GM12872 (cell line): ENCODE data around the gene PCBP2.

Experiments
- TF ChIP-seq, protein P1 (sequence below): IDR thresholded peaks from 3 replicates; pipeline ENCODE4 v1.5.1; 2011; ENCODE audit warnings: low read depth, mild to moderate bottlenecking, low read length, moderate library complexity; ENCODE audit not compliant: insufficient read depth

Gene PCBP2

DNA sequence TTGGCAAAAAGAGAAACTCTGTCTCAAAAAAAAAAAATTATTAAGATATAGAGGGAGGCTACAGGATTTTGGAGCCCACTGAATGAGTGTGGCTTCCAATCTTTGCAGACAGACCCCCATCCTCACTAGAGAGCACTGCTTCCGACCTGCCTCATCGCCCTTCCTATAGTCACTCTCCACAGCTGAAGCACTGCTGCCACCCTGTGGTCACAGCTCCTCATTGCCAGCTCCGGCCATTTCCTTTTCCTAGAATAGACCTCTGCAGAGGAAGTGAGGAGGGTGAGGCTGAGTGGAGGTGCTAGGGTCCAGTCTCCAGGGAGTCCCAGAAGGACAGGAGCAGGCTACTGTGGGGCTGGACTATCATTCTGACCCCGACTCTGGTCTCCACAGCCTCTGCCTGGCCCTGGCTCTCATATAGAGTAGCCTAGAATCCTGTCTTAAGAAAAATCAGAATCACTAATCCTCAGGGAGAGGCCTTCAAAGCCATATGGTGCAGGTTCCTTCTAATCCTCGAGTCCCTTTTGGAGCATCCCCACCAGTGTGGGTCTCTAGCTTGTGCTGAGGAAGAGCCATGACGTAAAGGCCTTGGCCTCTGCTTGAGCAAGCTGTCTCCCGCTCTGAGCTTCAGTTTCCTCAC lies 56.8 kb downstream of the PCBP2 start:
- TF ChIP-seq, protein P1, sequence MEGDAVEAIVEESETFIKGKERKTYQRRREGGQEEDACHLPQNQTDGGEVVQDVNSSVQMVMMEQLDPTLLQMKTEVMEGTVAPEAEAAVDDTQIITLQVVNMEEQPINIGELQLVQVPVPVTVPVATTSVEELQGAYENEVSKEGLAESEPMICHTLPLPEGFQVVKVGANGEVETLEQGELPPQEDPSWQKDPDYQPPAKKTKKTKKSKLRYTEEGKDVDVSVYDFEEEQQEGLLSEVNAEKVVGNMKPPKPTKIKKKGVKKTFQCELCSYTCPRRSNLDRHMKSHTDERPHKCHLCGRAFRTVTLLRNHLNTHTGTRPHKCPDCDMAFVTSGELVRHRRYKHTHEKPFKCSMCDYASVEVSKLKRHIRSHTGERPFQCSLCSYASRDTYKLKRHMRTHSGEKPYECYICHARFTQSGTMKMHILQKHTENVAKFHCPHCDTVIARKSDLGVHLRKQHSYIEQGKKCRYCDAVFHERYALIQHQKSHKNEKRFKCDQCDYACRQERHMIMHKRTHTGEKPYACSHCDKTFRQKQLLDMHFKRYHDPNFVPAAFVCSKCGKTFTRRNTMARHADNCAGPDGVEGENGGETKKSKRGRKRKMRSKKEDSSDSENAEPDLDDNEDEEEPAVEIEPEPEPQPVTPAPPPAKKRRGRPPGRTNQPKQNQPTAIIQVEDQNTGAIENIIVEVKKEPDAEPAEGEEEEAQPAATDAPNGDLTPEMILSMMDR = peak; percentile 94

DNA sequence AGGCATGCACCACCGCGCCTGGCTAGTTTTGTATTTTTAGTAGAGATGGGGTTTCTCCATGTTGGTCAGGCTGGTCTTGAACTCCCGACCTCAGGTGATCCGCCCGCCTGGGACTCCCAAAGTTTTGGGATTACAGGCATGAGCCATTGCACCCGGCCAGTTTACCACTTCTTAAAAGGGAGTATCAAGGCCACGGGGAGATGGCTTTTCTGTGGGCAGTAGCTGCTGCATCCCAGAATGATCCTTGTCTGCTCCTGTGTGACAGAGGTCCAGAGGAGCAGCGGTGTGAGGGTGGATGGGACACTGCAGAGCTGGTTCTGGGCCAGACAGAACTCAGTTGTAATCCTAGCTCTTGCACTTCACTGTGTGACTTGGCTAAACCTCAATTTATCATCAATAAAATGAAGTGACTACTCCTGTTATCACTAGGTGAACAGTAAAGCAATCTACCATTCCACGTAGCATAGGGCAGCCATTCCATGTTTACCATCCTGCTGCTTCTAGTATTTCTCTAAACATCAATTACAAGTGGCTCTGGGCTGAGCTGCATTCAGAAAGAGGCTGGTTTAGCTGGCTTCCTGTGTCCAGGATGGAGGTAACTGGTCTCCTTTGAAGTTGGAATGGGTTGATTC lies 58.4 kb downstream of the PCBP2 start:
- TF ChIP-seq, protein P1 = no peak

DNA sequence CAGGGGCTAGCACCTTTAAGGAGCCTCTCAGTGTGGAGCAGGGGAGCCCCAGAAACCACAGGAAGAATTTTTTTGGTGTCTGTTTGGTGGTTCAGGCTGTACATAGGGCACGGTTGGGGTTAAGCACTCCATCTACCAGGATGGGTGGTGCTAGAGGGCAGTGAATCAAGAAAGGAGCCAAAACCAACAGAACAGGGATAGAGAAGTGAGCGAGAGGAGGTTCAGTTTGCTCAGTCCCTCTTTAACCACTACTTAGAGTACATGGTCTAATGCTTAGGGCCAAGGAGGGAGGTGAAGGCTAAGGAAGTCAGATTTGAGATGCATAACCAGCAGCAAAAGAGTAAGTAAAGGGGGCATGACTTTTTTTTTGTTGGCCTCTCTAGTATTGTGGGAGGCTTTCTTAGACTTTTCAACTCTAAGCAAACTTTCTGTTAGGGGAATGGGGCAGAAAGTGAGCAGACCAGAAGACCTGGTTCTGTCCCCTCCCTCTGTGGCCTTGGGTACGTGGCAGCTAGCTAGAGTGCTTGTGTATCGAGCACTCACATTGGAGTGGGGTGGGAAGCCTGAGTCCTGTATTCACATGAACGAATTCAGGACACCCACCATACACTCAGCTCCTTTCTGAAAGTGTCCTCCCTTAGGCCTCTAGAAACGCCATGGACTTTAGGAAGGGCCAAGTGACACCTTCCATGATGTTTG lies 62.0 kb downstream of the PCBP2 start:
- TF ChIP-seq, protein P1 = no peak

DNA sequence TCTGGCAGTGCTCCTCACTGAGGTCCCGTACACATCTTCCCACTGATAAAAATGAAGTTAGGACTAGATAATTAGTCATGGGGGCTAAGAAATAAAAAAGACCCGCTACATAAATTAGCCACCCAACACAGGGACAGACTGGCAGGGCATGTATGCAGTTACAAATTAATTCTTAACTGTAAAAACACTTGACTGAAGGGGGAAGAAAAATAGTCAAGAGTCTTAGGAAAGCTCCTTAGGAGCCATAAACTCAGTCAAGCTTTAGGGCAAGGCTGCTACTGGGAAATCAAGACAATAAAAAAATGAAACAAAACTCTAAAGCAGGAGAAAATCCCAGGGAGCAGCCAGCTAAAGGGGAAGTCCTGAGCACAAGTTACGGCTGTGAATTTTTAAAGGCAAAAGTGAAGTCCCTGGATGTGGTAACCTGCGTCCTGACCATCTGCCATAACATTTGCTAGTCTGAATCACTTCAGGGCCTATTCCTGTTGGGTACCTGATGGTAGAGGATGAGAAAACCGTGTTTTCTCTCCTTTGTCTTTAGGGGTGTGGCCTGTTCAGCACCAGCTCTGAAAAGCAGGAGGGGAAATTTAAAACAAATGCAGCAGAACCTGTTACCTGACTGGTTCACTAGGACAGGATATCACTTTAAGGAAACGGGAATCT lies 62.9 kb downstream of the PCBP2 start:
- TF ChIP-seq, protein P1 = no peak

DNA sequence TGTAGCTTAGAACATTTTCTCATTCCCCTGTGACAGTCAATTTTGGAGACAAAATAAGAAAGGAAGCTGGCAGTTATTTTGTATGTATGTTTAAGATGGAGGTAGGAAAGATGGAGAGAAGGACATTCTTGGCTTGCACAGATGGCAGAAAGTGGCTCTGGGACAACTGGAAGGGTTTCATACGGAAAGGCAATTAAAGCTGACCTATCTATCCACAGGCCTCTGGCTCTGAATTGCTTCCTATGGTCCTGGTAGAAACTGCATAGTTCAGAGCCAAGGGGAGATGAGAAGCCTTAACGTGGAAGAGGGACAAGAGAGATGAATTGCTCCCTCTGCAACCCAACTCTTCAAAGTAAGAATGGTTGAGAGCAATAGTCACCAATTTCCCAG lies 63.4 kb downstream of the PCBP2 start:
- TF ChIP-seq, protein P1 = no peak

DNA sequence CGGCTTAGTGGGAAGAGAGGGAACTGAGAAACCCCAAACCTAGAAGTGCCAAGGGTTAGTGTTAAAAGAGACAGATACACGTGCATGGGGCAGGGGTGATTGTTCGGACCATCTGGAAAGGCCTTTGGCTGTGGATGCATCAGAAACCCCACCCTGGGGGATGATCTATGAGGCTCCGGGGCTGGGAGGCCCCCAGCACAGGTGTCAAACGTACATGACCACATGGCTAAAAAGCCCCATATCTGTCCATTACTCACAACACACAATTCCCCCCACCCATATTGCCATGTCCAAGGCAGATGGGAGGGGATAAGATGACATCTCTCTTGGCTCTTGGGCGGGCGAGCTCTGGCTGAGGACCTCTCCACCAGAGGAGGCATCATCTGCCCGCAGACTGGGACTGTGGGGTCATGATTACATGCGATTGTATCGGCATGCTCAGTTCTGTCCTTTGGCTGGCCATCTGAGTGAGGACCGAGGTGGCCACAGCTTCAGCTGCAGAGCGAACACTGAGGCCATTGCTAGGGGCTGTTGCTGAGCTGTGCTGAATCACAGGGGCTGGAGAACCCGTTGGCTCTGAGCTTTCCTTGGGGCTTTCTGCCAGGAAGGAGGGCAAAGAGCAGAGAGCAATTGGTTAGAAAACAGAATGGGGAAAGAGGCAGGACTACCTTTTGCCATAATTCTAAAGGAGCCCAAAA lies 65.0 kb downstream of the PCBP2 start:
- TF ChIP-seq, protein P1 = no peak

DNA sequence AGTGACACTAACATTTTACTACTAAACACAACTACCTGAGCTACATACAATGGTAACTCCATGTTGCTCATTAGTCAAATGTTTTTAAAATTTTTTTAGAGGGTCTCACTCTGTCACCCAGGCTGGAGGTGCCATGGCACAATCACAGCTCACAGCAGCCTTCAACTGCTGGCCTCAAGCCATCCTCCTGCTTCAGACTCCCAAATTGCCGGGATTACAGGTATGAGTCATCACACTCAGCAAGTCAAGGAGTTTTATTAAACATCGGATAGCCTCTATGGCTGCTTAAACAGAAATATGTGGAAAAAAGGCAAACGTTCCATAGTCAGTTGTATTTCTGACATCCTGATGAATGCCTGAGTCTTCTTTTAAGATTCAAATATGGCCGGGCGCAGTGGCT lies 66.5 kb downstream of the PCBP2 start:
- TF ChIP-seq, protein P1 = no peak
